Ovary (tissue), 9 donors: Measurements from ENCODE around the gene MYO3B. TPM values are rescaled to one million over a fixed set of nuclear protein-coding genes. Genes with fewer than 3 reads are reported as not detected.

ENCODE experiments used
- DNase-seq, 5 donors: peaks; one replicate each; pipeline ENCODE4 v3.0.0-alpha.2; 2019 to 2020
- H3K27ac ChIP-seq, 2 donors: fragments of 200-600 bp; one replicate each; pipeline versions ENCODE4 v1.5.1 to v1.8.0; 2019 to 2022
- H3K27me3 ChIP-seq: fragments of 200-600 bp; one replicate; pipeline ENCODE4 v1.8.0; 2022
- H3K36me3 ChIP-seq: fragments of 200-600 bp; sonication (generic); one replicate; pipeline ENCODE4 v1.5.1; 2019
- H3K4me1 ChIP-seq: one replicate; pipeline ENCODE4 v1.8.1; 2013; ENCODE audit warnings: mild to moderate bottlenecking, moderate library complexity; ENCODE audit not compliant: insufficient read depth
- H3K4me3 ChIP-seq: fragments of 200-600 bp; sonication (generic); one replicate; pipeline ENCODE4 v1.5.1; 2017
- H3K9me3 ChIP-seq, 2 donors: fragments of 200-600 bp in 1 of 2; sonication (generic) in 1 of 2; one replicate each; pipeline versions ENCODE4 v1.5.1 to v1.8.1; 2013 to 2019; ENCODE audit warnings: mild to moderate bottlenecking in 1 of 2, moderate library complexity in 1 of 2
- EP300 ChIP-seq: sonication (generic); formaldehyde crosslinking; IDR thresholded peaks from one replicate; pipeline ENCODE4 v1.6.1; 2017; ENCODE audit warnings: antibody characterized with exemption
- POLR2A ChIP-seq: fragments of 450-650 bp; IDR thresholded peaks from one replicate; pipeline ENCODE4 v1.6.1; 2017; ENCODE audit warnings: antibody characterized with exemption, mild to moderate bottlenecking, moderate library complexity
- WGBS, 3 donors: extraction: QIAGEN DNeasy Blood & Tissue Kit in 1 of 3; methylation state at CpG; one replicate each; pipeline versions ENCODE4 v1.1.5 to v1.1.7; 2013 to 2017; 5-methylcytosine and 5-hydroxymethylcytosine counted together
- intact Hi-C, 4 donors: fragments of 100-400 bp; cut with DNase I; formaldehyde crosslinking; loops; one replicate each; pipeline versions ENCODE4 v1.11.0 to v1.15.1; 2022 to 2023
- polyA plus RNA-seq, 2 donors: library from polyadenylated mRNA; stranded (reverse); fragments of 200-250 nt in 1 of 2; fragments of 350-450 nt in 1 of 2; fragmentation: Illumina TruSeq in 1 of 2; extraction: RNeasy Lipid Tissue Mini Kit (QIAGEN cat#74804) in 1 of 2; gene quantifications; one replicate each; pipeline ENCODE4 v1.2.3, GENCODE V29; 2013 to 2014
- total RNA-seq, 7 donors: library from RNA; depleted of rRNA in 2 of 7; stranded (reverse); fragments of >200 nt in 2 of 7; fragmentation: NEBNext Ultra II Directional in 3 of 7; extraction: Animal tissue kit (Norgen Biotek cat#: 25700) in 3 of 7; gene quantifications; one replicate each; pipeline versions ENCODE4 v1.1.0 to v1.2.4, GENCODE V29; 2016 to 2023
- TF ChIP-seq, protein P1 (sequence below), 3 donors: fragments of 450-650 bp in 2 of 3; fragments of 200-600 bp in 1 of 3; IDR thresholded peaks; one replicate each; pipeline versions ENCODE4 v1.5.1 to v1.8.0; 2016 to 2022; ENCODE audit warnings: antibody characterized with exemption in 3 of 3, mild to moderate bottlenecking in 1 of 3
- donor health status: DM: no; HTN: no; CAD: no; lungs with moderate emphysema.
- donor health status: DM: no; HTN: no; CAD: no.
- donor health status: Bipolar disorder and iron deficiency.
- donor health status: DM: yes; HTN: yes; CAD: no.
- donor health status: DM: no; HTN: no; CAD: no.
- donor health status: DM: yes; HTN: yes; CAD: no.

The MYO3B gene
- total and polyA plus RNA-seq, 9 donors, result 0.04 to 1.3 (median 0.12) TPM; not detected in 2

DNA sequence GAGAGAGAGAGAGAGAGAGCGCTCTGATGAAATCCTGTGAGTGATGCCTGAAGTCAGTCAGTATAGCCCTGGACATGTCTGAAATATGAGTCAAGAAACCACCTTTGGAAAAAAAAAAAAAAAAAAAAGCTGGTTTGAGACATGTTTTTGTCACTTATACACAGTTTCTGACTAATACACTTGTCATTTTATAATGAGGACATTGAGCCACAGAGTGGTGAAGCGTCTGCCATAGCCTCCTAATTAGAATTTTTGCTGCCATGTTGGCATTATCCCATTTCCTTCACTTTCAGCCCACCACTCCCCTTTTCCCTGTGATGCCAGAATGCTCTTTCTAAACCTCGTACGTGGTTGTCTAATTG, 15.7 kb upstream of the MYO3B start:
- Histone ChIP-seq H3K4me1 (no peaks in the 10 kb centered on the region), H3K36me3 (no peaks in the 10 kb centered on the region), H3K4me3 (no peak overlapping the region), H3K27me3 (no peaks in the 10 kb centered on the region), H3K27ac (no peak overlapping the region), H3K9me3 (no peaks in the 10 kb centered on the region)
- WGBS, 3 donors, result 91 to 92% (median 92%) methylated on average over 4 of the region's 4 CpGs
- intact Hi-C loops, result no loop called here
- no peak for DNase-seq
- TF ChIP-seq, protein P1, sequence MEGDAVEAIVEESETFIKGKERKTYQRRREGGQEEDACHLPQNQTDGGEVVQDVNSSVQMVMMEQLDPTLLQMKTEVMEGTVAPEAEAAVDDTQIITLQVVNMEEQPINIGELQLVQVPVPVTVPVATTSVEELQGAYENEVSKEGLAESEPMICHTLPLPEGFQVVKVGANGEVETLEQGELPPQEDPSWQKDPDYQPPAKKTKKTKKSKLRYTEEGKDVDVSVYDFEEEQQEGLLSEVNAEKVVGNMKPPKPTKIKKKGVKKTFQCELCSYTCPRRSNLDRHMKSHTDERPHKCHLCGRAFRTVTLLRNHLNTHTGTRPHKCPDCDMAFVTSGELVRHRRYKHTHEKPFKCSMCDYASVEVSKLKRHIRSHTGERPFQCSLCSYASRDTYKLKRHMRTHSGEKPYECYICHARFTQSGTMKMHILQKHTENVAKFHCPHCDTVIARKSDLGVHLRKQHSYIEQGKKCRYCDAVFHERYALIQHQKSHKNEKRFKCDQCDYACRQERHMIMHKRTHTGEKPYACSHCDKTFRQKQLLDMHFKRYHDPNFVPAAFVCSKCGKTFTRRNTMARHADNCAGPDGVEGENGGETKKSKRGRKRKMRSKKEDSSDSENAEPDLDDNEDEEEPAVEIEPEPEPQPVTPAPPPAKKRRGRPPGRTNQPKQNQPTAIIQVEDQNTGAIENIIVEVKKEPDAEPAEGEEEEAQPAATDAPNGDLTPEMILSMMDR (IDR thresholded peaks at IDR 0.05), result no peak
- TF ChIP-seq EP300, result no peak

DNA sequence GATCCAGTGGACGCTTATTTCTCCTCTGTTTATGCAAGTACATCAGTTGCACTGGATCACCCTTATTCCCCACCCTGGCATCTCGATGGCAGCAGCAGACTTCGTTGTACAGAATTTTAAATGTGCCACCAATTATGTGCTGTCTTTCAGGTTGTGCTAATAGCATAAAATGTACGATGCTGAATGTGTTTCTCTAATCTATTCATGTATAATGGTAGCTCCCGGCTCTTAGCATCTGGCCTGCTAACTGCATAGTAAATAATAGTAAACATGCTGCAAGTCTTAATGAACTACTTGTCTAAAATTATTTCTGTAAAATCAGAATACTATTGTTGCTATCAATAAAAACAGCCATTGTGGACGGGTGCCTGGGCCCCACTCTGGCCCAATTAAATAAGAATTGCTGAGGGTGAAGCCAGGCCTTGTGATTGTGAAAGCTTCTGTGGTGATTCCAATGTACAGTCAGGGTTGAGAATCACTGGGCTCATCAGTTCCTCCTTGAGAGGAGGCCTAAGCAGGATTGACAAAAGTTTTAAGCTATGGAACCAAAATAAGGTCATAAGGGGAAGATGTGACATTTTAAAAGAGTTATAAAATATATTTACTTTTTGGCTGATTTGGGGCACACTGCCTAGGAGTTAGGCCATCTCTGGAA, 14.4 kb upstream of the MYO3B start:
- Histone ChIP-seq H3K4me3 (no peak overlapping the region), H3K9me3 (no peaks in the 10 kb centered on the region), H3K27me3 (no peaks in the 10 kb centered on the region), H3K36me3 (no peaks in the 10 kb centered on the region), H3K4me1 (no peaks in the 10 kb centered on the region), H3K27ac (no peak overlapping the region)
- intact Hi-C loops, result no loop called here
- DNase-seq, result no peak
- 81 to 86% (median 84%) methylated on average over 6 of the region's 6 CpGs for WGBS, 3 donors
- TF ChIP-seq, protein P1 (IDR thresholded peaks at IDR 0.05), result no peak
- TF ChIP-seq POLR2A (no peak), EP300 (no peak)

DNA sequence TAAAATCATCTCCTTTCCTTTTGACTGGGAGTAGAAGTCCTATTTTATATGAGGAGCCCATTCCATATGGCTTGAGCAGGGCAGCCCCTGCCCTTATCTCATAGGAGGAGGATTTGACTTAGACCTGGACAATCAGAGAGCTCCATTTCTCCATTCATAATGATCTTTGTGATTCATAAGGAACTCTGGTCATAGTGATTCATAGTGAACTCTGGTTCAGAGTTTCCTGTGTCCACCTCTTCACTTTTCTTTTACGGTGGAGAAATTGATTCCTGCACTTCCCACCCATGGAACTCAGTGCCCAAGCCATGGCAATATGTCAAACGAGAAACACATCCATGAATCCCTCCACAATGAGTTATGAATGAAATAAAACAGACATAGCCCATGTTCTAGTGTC, 12.8 kb upstream of the MYO3B start:
- H3K36me3 ChIP-seq, result no peaks in the 10 kb centered on the region
- no peak overlapping the region for H3K4me3 ChIP-seq
- no peaks in the 10 kb centered on the region for H3K27me3 ChIP-seq
- no peak overlapping the region for H3K27ac ChIP-seq
- no peaks in the 10 kb centered on the region for H3K4me1 ChIP-seq
- WGBS, 3 donors, result 75 to 82% (median 81%) methylated on average over 2 of the region's 2 CpGs
- no peaks in the 10 kb centered on the region for H3K9me3 ChIP-seq
- TF ChIP-seq, protein P1 (IDR thresholded peaks at IDR 0.05), result no peak
- TF ChIP-seq POLR2A, result no peak
- TF ChIP-seq EP300, result no peak
- intact Hi-C loops, result no loop called here
- DNase-seq, result no peak

DNA sequence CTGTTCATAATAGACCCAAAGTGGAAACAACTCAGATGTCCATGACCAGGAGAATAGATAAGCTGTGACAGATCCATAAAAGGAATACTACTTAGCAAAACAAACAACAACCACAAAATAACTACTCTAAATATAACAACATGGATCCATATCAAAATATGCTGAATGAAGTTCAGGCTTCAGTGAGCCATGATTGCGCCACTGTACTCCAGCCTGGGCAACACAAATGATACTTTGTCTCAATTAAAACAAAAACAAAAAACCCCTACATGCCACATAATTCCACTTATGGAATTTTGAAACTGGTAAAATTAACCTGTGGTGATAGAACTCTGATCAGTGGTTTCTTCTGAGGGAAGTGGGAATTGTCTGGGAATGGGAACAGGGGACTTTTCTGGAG, 11.2 kb upstream of the MYO3B start:
- Histone ChIP-seq H3K36me3 (no peaks in the 10 kb centered on the region), H3K9me3 (no peaks in the 10 kb centered on the region), H3K4me1 (no peaks in the 10 kb centered on the region), H3K27me3 (no peaks in the 10 kb centered on the region), H3K27ac (no peak overlapping the region), H3K4me3 (no peak overlapping the region)
- intact Hi-C loops, result no loop called here
- WGBS, 3 donors, result 67 to 90% (median 72%) methylated on average over 1 of the region's 1 CpG
- DNase-seq, result no peak
- TF ChIP-seq, protein P1 (IDR thresholded peaks at IDR 0.05), result no peak
- TF ChIP-seq EP300 (no peak), POLR2A (no peak)
